ENCODE data around the gene KLHL6. TPM values are rescaled to one million over a fixed set of nuclear protein-coding genes. Genes with fewer than 3 reads are reported as not detected.

KLHL6 gene
- total RNA-seq, 2 donors from 2014 or later: 6.6 to 10.2 TPM

- Histone ChIP-seq H3K27ac (no peak overlapping the region), H3K4me3 (no peak overlapping the region), H3K4me1 (ENCODE audit: control insufficient read depth in 1 of 2, low read depth in 2 of 2) (no peaks in the 10 kb centered on the region), H3K36me3 (no peaks in the 10 kb centered on the region), H3K27me3 (replicated peaks; ENCODE audit: insufficient read depth) (no peaks in the 10 kb centered on the region), H3K9me3 (peaks cover 3% of the 10 kb centered on the region)
- TF ChIP-seq, protein P1, sequence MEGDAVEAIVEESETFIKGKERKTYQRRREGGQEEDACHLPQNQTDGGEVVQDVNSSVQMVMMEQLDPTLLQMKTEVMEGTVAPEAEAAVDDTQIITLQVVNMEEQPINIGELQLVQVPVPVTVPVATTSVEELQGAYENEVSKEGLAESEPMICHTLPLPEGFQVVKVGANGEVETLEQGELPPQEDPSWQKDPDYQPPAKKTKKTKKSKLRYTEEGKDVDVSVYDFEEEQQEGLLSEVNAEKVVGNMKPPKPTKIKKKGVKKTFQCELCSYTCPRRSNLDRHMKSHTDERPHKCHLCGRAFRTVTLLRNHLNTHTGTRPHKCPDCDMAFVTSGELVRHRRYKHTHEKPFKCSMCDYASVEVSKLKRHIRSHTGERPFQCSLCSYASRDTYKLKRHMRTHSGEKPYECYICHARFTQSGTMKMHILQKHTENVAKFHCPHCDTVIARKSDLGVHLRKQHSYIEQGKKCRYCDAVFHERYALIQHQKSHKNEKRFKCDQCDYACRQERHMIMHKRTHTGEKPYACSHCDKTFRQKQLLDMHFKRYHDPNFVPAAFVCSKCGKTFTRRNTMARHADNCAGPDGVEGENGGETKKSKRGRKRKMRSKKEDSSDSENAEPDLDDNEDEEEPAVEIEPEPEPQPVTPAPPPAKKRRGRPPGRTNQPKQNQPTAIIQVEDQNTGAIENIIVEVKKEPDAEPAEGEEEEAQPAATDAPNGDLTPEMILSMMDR (IDR thresholded peaks at IDR 0.05): no peak
- DNase-seq (ENCODE audit: low spot score): no peak
- no peak for ATAC-seq (ENCODE audit: insufficient number of reproducible peaks, low FRiP score, low read depth)
Measured at GRCh38 chr3:183508821-183509220, 46.7 kb downstream of the KLHL6 start.

- Histone ChIP-seq H3K4me1 (ENCODE audit: control insufficient read depth in 1 of 2, low read depth in 2 of 2) (no peaks in the 10 kb centered on the region), H3K36me3 (no peaks in the 10 kb centered on the region), H3K27me3 (replicated peaks; ENCODE audit: insufficient read depth) (no peaks in the 10 kb centered on the region), H3K27ac (no peak overlapping the region), H3K9me3 (peaks cover 3% of the 10 kb centered on the region), H3K4me3 (no peak overlapping the region)
- TF ChIP-seq, protein P1 (IDR thresholded peaks at IDR 0.05): no peak
- DNase-seq (ENCODE audit: low spot score) (no peak), ATAC-seq (ENCODE audit: insufficient number of reproducible peaks, low FRiP score, low read depth) (no peak)
Measured at GRCh38 chr3:183507551-183507950, 48.0 kb downstream of the KLHL6 start.

DNA sequence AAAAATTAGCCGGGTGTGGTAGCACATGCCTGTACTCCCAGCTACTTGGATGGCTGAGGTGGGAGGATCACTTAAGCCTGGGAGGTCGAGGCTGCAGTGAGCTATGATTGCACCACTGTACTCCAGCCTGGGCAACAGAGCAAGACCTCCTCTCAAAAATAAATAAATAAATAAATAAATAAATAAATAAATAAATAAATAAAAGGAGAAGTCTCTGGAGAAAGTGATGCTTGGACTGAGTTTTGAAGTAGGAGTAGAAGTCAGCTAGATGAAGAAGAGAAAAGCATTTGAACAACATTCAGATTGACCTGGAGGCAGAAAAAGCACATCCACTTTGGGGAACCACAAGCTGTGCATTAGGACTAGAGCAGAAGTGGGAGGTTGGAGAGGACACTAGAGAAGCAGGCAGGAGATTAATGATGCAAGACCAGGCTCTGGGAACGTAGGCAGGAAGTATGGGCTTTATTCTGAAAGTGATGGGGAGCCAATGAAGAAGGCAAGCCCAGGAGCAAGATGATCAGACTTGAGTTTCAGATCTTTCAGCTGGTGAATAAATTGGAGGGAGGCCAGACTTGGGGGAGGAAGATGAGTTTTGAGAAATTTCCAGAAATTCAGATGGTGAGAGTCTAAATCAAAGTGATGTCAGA lies 48.7 kb downstream of the KLHL6 start:
- DNase-seq (ENCODE audit: low spot score) (no peak), ATAC-seq (ENCODE audit: insufficient number of reproducible peaks, low FRiP score, low read depth) (no peak)
- Histone ChIP-seq H3K36me3 (no peaks in the 10 kb centered on the region), H3K27ac (no peak overlapping the region), H3K27me3 (replicated peaks; ENCODE audit: insufficient read depth) (no peaks in the 10 kb centered on the region), H3K9me3 (peaks cover 3% of the 10 kb centered on the region), H3K4me3 (no peak overlapping the region), H3K4me1 (ENCODE audit: control insufficient read depth in 1 of 2, low read depth in 2 of 2) (no peaks in the 10 kb centered on the region)
- TF ChIP-seq, protein P1 (IDR thresholded peaks at IDR 0.05): no peak

DNA sequence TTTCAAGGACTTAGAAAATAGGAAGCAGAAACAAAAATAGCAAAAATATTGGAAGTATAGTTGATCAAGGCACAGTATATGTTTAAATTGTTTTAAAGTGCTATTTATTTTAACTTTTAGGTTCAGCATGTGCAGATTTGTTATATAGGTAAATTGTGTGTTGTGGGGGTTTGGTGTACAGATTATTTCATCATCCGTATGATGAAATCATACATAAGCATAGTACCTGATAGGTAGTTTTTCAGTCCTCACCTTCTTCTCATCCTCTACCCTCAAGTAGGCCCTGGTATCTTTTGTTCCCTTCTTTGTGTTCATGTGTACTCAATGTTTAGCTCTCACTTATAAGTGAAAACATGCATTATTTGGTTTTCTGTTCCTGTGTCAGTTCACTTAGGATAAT lies 50.9 kb downstream of the KLHL6 start:
- H3K4me1 ChIP-seq (ENCODE audit: control insufficient read depth in 1 of 2, low read depth in 2 of 2): no peaks in the 10 kb centered on the region
- no peaks in the 10 kb centered on the region for H3K27me3 ChIP-seq (replicated peaks; ENCODE audit: insufficient read depth)
- H3K27ac ChIP-seq: no peak overlapping the region
- peaks cover 3% of the 10 kb centered on the region for H3K9me3 ChIP-seq
- TF ChIP-seq, protein P1 (IDR thresholded peaks at IDR 0.05): no peak
- no peak overlapping the region for H3K4me3 ChIP-seq
- no peaks in the 10 kb centered on the region for H3K36me3 ChIP-seq
- DNase-seq (ENCODE audit: low spot score) (no peak), ATAC-seq (ENCODE audit: insufficient number of reproducible peaks, low FRiP score, low read depth) (no peak)

DNA sequence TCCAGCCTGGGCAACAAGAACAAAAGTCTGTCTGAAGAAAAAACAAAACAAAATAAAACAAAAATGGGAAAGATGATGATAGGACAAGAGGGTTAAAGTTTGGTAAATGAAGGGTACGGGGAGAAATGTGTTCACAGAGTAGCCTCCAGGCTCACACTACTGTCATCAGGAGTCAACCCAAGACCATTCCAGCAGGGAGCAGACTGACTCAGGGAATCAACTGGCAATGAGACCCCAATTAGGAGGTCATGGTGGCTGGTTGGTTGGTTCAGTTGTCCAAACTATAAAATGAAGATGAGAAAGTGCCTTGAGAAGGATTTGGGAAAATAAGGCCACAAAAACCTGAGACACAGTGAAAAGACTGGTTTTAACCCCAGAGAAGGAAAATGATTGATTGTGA lies 51.8 kb downstream of the KLHL6 start:
- ATAC-seq (ENCODE audit: insufficient number of reproducible peaks, low FRiP score, low read depth) (no peak), DNase-seq (ENCODE audit: low spot score) (no peak)
- TF ChIP-seq, protein P1 (IDR thresholded peaks at IDR 0.05): no peak
- Histone ChIP-seq H3K4me1 (ENCODE audit: control insufficient read depth in 1 of 2, low read depth in 2 of 2) (no peaks in the 10 kb centered on the region), H3K27ac (no peak overlapping the region), H3K27me3 (replicated peaks; ENCODE audit: insufficient read depth) (no peaks in the 10 kb centered on the region), H3K36me3 (no peaks in the 10 kb centered on the region), H3K9me3 (peaks cover 3% of the 10 kb centered on the region), H3K4me3 (no peak overlapping the region)

Data from thoracic aorta (tissue), 2 donors.